Heart right ventricle (tissue), 16 donors: Measurements from ENCODE around the gene STYXL1. TPM values are rescaled to one million over a fixed set of nuclear protein-coding genes. Genes with fewer than 3 reads are reported as not detected.
"Not testable (repeated sequence)": the region's sequence is repeated elsewhere in the genome, so short reads cannot be mapped to it uniquely, and the experiment has no call there.

Experiments
- ATAC-seq, 8 donors: fragments of 200-7000 bp; cut with Tn5 transposase; one replicate each; pipeline ENCODE4 v1.9.1; 2020; ENCODE audit warnings: mild to moderate bottlenecking in 8 of 8, moderate library complexity in 8 of 8, moderate number of reproducible peaks in 1 of 8
- DNase-seq, 2 donors: peaks; one replicate each; pipeline ENCODE4 v3.0.0-alpha.2; 2020
- H3K27ac ChIP-seq, 10 donors: fragments of 200-600 bp; sonication (generic) in 2 of 10; one replicate each; pipeline versions ENCODE4 v1.5.0 to v1.8.0; 2020 to 2022; ENCODE audit warnings: mild to moderate bottlenecking in 3 of 10
- H3K27me3 ChIP-seq, 7 donors: fragments of 200-600 bp; one replicate each; pipeline ENCODE4 v1.8.0; 2021 to 2022; ENCODE audit warnings: mild to moderate bottlenecking in 2 of 7
- H3K36me3 ChIP-seq, 9 donors: fragments of 200-600 bp; sonication (generic) in 1 of 9; one replicate each; pipeline versions ENCODE4 v1.5.0 to v1.8.0; 2020 to 2022; ENCODE audit warnings: mild to moderate bottlenecking in 2 of 9
- H3K4me1 ChIP-seq, 9 donors: fragments of 200-600 bp; sonication (generic) in 1 of 9; one replicate each; pipeline versions ENCODE4 v1.5.0 to v1.8.0; 2020 to 2022; ENCODE audit warnings: mild to moderate bottlenecking in 4 of 9
- H3K4me3 ChIP-seq, 10 donors: fragments of 200-600 bp; sonication (generic) in 2 of 10; one replicate each; pipeline versions ENCODE4 v1.5.0 to v1.8.0; 2020 to 2022; ENCODE audit warnings: mild to moderate bottlenecking in 7 of 10, moderate library complexity in 2 of 10
- H3K9me3 ChIP-seq, 11 donors: fragments of 200-600 bp in 10 of 11; sonication (generic) in 2 of 11; one replicate each; pipeline versions ENCODE4 v1.5.0 to v1.8.0; 2013 to 2022; ENCODE audit warnings: mild to moderate bottlenecking in 2 of 11, control low read depth in 1 of 11, moderate library complexity in 1 of 11
- CTCF ChIP-seq, 9 donors: fragments of 200-600 bp; sonication (generic) in 2 of 9; IDR thresholded peaks; one replicate each; pipeline versions ENCODE4 v1.5.0 to v1.8.0; 2021 to 2022; ENCODE audit warnings: antibody characterized with exemption in 9 of 9, mild to moderate bottlenecking in 5 of 9, moderate library complexity in 1 of 9
- WGBS, 2 donors: extraction: QIAGEN DNeasy Blood & Tissue Kit; methylation state at CpG; one replicate each; pipeline ENCODE4 v1.1.7; 2013; ENCODE audit warnings: inconsistent platforms in 1 of 2; 5-methylcytosine and 5-hydroxymethylcytosine counted together
- intact Hi-C, 10 donors: fragments of 100-400 bp; cut with DNase I; formaldehyde crosslinking; loops; one replicate each; pipeline versions ENCODE4 v1.11.1 to v1.14.2; 2022
- polyA plus RNA-seq, 2 donors: library from polyadenylated mRNA; stranded (reverse); fragments of 200-250 nt; gene quantifications; one replicate each; pipeline ENCODE4 v1.2.3, GENCODE V29; 2013
- total RNA-seq, 10 donors: library from RNA; stranded (reverse); fragmentation: NEBNext Ultra II Directional in 3 of 10; extraction: Animal tissue kit (Norgen Biotek cat#: 25700) in 3 of 10; gene quantifications; one replicate each; pipeline versions ENCODE4 v1.2.1 to v1.2.4, GENCODE V29; 2021 to 2023
- donor health status: Arrhythmogenic right ventricular cardiomyopathy.
- donor health status: ischemic (EF 13 %, LVEDD 7.1; RV severe dilation, severe dysfunction).
- donor health status: healthy with polysubstance abuse.
- donor health status: DM: no; HTN: yes; CAD: no.
- donor health status: DM: no; HTN: no; CAD: no.
- donor health status: ischemic (EF 25% LVEDD 6.9; RV normal size, moderate dysfunction).
- donor health status: ischemic (EF 25% LVEDD 5.7; RV mildly dilated, moderate dysfunction).
- donor health status: healthy.
- donor health status: DM: yes; HTN: yes; CAD: no.
- donor health status: Ischemic cardiomyopathy.
- donor health status: ischemic (EF 35%, LVEDD 5.7; RV mildly dilated, moderate dysfunction).
- donor health status: nonischemic (EF 11% LVEDD 7.7; RV severe dilation, severe dysfunction).
- donor health status: DM: yes; HTN: yes; CAD: no.
- donor health status: PGD.
- donor health status: ischemic (EF 29% LVEDD 5.4; RV normal size, mild dysfunction).
- donor health status: nonischemic (EF 23%, LVEDD 6.1; RV moderate dilation, normal function).

STYXL1 gene
- total and polyA plus RNA-seq, 12 donors = 11.0 to 53.9 (median 17.7) TPM

DNA sequence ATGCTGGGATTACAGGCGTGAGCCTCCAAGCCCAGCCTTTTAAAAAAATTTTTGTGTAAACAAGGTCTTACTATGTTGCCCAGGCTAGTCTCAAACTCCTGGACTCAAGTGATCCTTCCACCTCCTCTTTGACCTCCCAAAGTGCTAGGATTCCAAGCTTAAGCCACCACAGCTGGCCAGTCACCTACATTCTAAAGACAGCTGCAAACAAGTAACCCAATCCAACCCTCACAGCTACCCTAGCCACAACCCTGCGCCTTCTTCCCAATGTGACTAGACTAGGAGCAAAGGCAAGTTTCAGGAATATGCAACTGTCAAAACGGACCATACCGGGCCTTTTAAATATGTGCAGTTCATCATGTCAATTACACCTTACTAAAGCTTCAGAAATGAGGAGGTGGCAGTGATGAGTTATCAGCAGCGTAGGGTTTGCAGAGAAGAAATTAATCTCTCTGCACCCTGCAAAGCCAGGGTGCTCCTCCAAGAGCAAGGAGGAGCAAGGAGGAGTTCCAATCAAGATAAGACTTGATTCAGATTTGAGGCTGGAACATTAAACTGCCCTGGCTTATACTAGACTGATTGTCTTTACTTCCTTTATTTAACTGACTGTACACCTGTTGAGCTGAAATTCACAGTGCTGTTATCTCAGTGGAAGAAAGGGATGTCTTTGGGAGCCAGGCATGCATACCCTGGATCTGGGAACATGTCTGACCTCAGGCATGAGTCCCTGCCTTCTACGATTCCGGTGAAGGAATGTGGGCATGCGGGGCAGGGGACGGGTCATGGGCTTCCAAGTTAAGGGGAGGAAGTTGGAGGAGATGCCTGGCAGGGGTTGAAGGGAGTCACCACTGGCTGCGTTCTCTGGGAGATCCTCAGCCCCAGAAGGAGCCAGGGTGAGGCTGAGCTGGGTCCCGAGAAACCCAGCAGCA is 37.9 kb downstream of the STYXL1 start:
- Histone ChIP-seq H3K27me3 (no peaks in the 10 kb centered on the region), H3K36me3 (peaks cover 0 to 28% (median 0%) of the 10 kb centered on the region in 9 donors), H3K27ac (peak overlapping the region in 6 of 10 donors; percentile 5 to 81 (median 66)), H3K9me3 (no peaks in the 10 kb centered on the region), H3K4me3 (no peak overlapping the region), H3K4me1 (peaks cover 0 to 38% (median 27%) of the 10 kb centered on the region in 9 donors)
- ATAC-seq = peak in 1 of 8 donors; percentile 22
- TF ChIP-seq CTCF (IDR thresholded peaks at IDR 0.05) = no peak
- 73 to 83% methylated on average over 11 of the region's 11 CpGs for WGBS, 2 donors
- intact Hi-C loops = loop anchor here in 1 of 10 donors (5.0 kb wide), 1 partner anchor 43 kb away; no protein-coding TSS in a partner anchor
- DNase-seq = no peak

GRCh38 chr7:76008156-76008687 is 39.6 kb downstream of the STYXL1 start:
- 78 to 80% methylated on average over 8 of the region's 8 CpGs for WGBS, 2 donors
- H3K27me3 ChIP-seq = no peaks in the 10 kb centered on the region
- intact Hi-C loops = no loop called here
- TF ChIP-seq CTCF (IDR thresholded peaks at IDR 0.05) = no peak
- no peak overlapping the region for H3K27ac ChIP-seq
- H3K9me3 ChIP-seq = no peaks in the 10 kb centered on the region
- H3K36me3 ChIP-seq = peaks cover 0 to 39% (median 7%) of the 10 kb centered on the region in 9 donors
- peaks cover 0 to 38% (median 27%) of the 10 kb centered on the region in 9 donors for H3K4me1 ChIP-seq
- DNase-seq = no peak
- H3K4me3 ChIP-seq = no peak overlapping the region
- no peak for ATAC-seq

DNA sequence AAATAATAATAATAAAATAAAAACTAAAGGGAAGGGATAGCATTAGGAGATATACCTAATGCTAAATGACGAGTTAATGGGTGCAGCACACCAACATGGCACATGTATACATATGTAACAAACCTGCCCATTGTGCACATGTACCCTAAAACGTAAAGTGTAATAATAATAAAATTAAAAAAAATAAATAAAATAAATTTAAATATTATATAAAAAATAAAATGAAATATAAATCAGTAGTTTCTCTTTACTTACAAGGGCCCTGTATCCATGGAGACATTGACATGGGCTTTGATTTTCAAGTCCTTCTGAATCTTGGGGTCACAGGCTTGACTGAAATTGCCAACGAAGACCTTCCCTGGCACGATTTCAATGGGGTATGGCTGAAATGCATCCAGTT is 42.8 kb downstream of the STYXL1 start:
- H3K9me3 ChIP-seq, H3K4me3 ChIP-seq, intact Hi-C loops, H3K27me3 ChIP-seq, DNase-seq, ATAC-seq, H3K27ac ChIP-seq: not testable (repeated sequence)
- WGBS, 2 donors = 82 to 93% methylated on average over 4 of the region's 4 CpGs
- peaks cover 0 to 53% (median 8%) of the 10 kb centered on the region in 9 donors for H3K36me3 ChIP-seq
- peaks cover 0 to 19% (median 4%) of the 10 kb centered on the region in 9 donors for H3K4me1 ChIP-seq

- Histone ChIP-seq H3K9me3 (no peaks in the 10 kb centered on the region), H3K4me3 (no peak overlapping the region), H3K36me3 (peaks cover 0 to 57% (median 8%) of the 10 kb centered on the region in 9 donors), H3K27ac (no peak overlapping the region), H3K4me1 (peaks cover 0 to 3% (median 0%) of the 10 kb centered on the region in 9 donors), H3K27me3 (no peaks in the 10 kb centered on the region)
- no peak for TF ChIP-seq CTCF (IDR thresholded peaks at IDR 0.05)
- ATAC-seq = no peak
- 96 to 97% methylated on average over 10 of the region's 10 CpGs for WGBS, 2 donors
- intact Hi-C loops = loop anchor here in 1 of 10 donors (5.0 kb wide), 1 partner anchor 116 kb away; no protein-coding TSS in a partner anchor
- no peak for DNase-seq
These were observed 44.4 kb downstream of the STYXL1 start for GRCh38 chr7:76003351-76003750.
